Upper lobe of right lung (tissue), 1 donor: Measurements from ENCODE around the gene TIAM1. TPM values are rescaled to one million over a fixed set of nuclear protein-coding genes. Genes with fewer than 3 reads are reported as not detected.

ENCODE experiments used
- ATAC-seq: fragments of 200-7000 bp; cut with Tn5 transposase; one replicate; pipeline ENCODE4 v1.9.1; 2020; ENCODE audit warnings: mild to moderate bottlenecking, moderate library complexity
- DNase-seq: peaks from one replicate; pipeline ENCODE4 v3.0.0-alpha.2; 2020
- H3K27ac ChIP-seq: fragments of 200-600 bp; one replicate; pipeline ENCODE4 v1.8.0; 2022
- H3K27me3 ChIP-seq: fragments of 200-600 bp; one replicate; pipeline ENCODE4 v1.8.0; 2022; ENCODE audit warnings: mild to moderate bottlenecking
- H3K36me3 ChIP-seq: fragments of 200-600 bp; one replicate; pipeline ENCODE4 v1.8.0; 2022
- H3K4me1 ChIP-seq: fragments of 200-600 bp; one replicate; pipeline ENCODE4 v1.8.0; 2022
- H3K4me3 ChIP-seq: fragments of 200-600 bp; one replicate; pipeline ENCODE4 v1.8.0; 2022; ENCODE audit warnings: mild to moderate bottlenecking
- H3K9me3 ChIP-seq: fragments of 200-600 bp; one replicate; pipeline ENCODE4 v1.8.0; 2022
- CTCF ChIP-seq: fragments of 200-600 bp; IDR thresholded peaks from one replicate; pipeline ENCODE4 v1.8.0; 2022; ENCODE audit warnings: antibody characterized with exemption
- intact Hi-C: fragments of 100-400 bp; cut with DNase I; formaldehyde crosslinking; loops from one replicate; pipeline ENCODE4 v1.11.0; 2022
- total RNA-seq: library from RNA; stranded (reverse); fragmentation: NEBNext Ultra II Directional; extraction: Animal tissue kit (Norgen Biotek cat#: 25700); gene quantifications from one replicate; pipeline ENCODE4 v1.2.1, GENCODE V29; 2021
- donor health status: DM: no; HTN: yes; CAD: no; lungs with severe emphysema.

The TIAM1 gene
- total RNA-seq, 1 donor from 2014 or later, result 27.3 TPM

GRCh38 chr21:31222142-31222541, 121.9 kb downstream of the TIAM1 start:
- no peaks in the 10 kb centered on the region for H3K27me3 ChIP-seq
- ATAC-seq, result no peak
- no peaks in the 10 kb centered on the region for H3K4me1 ChIP-seq
- no peak for DNase-seq
- no peak overlapping the region for H3K27ac ChIP-seq
- no peaks in the 10 kb centered on the region for H3K9me3 ChIP-seq
- no peak overlapping the region for H3K4me3 ChIP-seq
- H3K36me3 ChIP-seq, result peaks cover 6% of the 10 kb centered on the region
- TF ChIP-seq CTCF, result no peak
- intact Hi-C loops, result no loop called here

- DNase-seq (no peak), ATAC-seq (peak; percentile 66)
- Histone ChIP-seq H3K4me3 (no peak overlapping the region), H3K36me3 (peaks cover 6% of the 10 kb centered on the region), H3K27ac (no peak overlapping the region), H3K27me3 (no peaks in the 10 kb centered on the region), H3K4me1 (no peaks in the 10 kb centered on the region), H3K9me3 (no peaks in the 10 kb centered on the region)
- intact Hi-C loops, result no loop called here
- TF ChIP-seq CTCF, result no peak
These were observed 123.0 kb downstream of the TIAM1 start for GRCh38 chr21:31221043-31221442.

- no peaks in the 10 kb centered on the region for H3K9me3 ChIP-seq
- H3K4me3 ChIP-seq, result no peak overlapping the region
- intact Hi-C loops, result no loop called here
- no peak for DNase-seq
- ATAC-seq, result no peak
- peaks cover 6% of the 10 kb centered on the region for H3K36me3 ChIP-seq
- no peak overlapping the region for H3K27ac ChIP-seq
- TF ChIP-seq CTCF, result no peak
- H3K27me3 ChIP-seq, result no peaks in the 10 kb centered on the region
- no peaks in the 10 kb centered on the region for H3K4me1 ChIP-seq
These were observed 123.5 kb downstream of the TIAM1 start for GRCh38 chr21:31220575-31220974.

- Histone ChIP-seq H3K36me3 (peaks cover 6% of the 10 kb centered on the region), H3K27me3 (no peaks in the 10 kb centered on the region), H3K27ac (no peak overlapping the region), H3K4me3 (no peak overlapping the region), H3K9me3 (no peaks in the 10 kb centered on the region), H3K4me1 (no peaks in the 10 kb centered on the region)
- TF ChIP-seq CTCF, result no peak
- intact Hi-C loops, result no loop called here
- ATAC-seq (peak; percentile 74), DNase-seq (no peak)
These were observed 125.0 kb downstream of the TIAM1 start for GRCh38 chr21:31218830-31219608.

GRCh38 chr21:31216206-31216605, 127.9 kb downstream of the TIAM1 start:
- H3K27ac ChIP-seq, result no peak overlapping the region
- H3K9me3 ChIP-seq, result no peaks in the 10 kb centered on the region
- no peak overlapping the region for H3K4me3 ChIP-seq
- DNase-seq, result no peak
- no peaks in the 10 kb centered on the region for H3K27me3 ChIP-seq
- no peak for TF ChIP-seq CTCF
- no peak for ATAC-seq
- H3K36me3 ChIP-seq, result no peaks in the 10 kb centered on the region
- intact Hi-C loops, result no loop called here
- no peaks in the 10 kb centered on the region for H3K4me1 ChIP-seq
